ENCODE results near the gene ZNF317.

- TF ChIP-seq VEZF1 (CRISPR knock-in tag; IDR thresholded peaks at IDR 0.05), result no peak
- no peak for TF ChIP-seq JUN (IDR thresholded peaks at IDR 0.05; ENCODE audit: borderline replicate concordance, low read depth, low read length)
- TF ChIP-seq JUN (CRISPR knock-in tag; IDR thresholded peaks at IDR 0.05; ENCODE audit: borderline replicate concordance), result no peak
- no peak for TF ChIP-seq GTF2F1 (IDR thresholded peaks at IDR 0.05; ENCODE audit: low read depth, low read length)
- no peak for TF ChIP-seq AFF1 (IDR thresholded peaks at IDR 0.05; ENCODE audit: low read depth in 1 of 2, partially characterized antibody in 2 of 2)
- TF ChIP-seq MEIS2 (IDR thresholded peaks at IDR 0.05; ENCODE audit: partially characterized antibody), result no peak
- no peak for TF ChIP-seq POLR2AphosphoS5 (IDR thresholded peaks at IDR 0.05; ENCODE audit: control insufficient read depth, insufficient read depth, low read depth, low read length)
- no peak for TF ChIP-seq MXI1 (IDR thresholded peaks at IDR 0.05; ENCODE audit: low read depth, low read length)
- no peak for TF ChIP-seq MAFK (IDR thresholded peaks at IDR 0.05; ENCODE audit: low read length)
- no peak for TF ChIP-seq FOXA1 (IDR thresholded peaks at IDR 0.05; ENCODE audit: borderline replicate concordance)
- no peak for TF ChIP-seq CHD1 (IDR thresholded peaks at IDR 0.05; ENCODE audit: low read length)
- no peak for TF ChIP-seq HNRNPUL1 (IDR thresholded peaks at IDR 0.05; ENCODE audit: low read length)
- TF ChIP-seq EZH2 (IDR thresholded peaks at IDR 0.05; ENCODE audit: borderline replicate concordance, low read depth, low read length), result no peak
- no peak for TF ChIP-seq CTCF (IDR thresholded peaks at IDR 0.05 in 2 of 3, conservative IDR thresholded peaks at IDR 0.05 in 1 of 3; ENCODE audit: insufficient read depth in 2 of 3, low read depth in 1 of 3, low read length in 3 of 3)
Measured at GRCh38 chr19:9151367-9151766, 11.2 kb downstream of the ZNF317 start.
